Skin epidermis (tissue), 12 donors: ENCODE measurements around the gene ATXN1.
"Not testable (repeated sequence)": the region's sequence is repeated elsewhere in the genome, so short reads cannot be mapped to it uniquely, and the experiment has no call there.

Experiments used
- H3K27ac ChIP-seq, 21 experiments: fragments of 200-600 bp; sonication (generic) in 11 of 21; one replicate each; pipeline ENCODE4 v1.5.0; 2020; ENCODE audit warnings: mild to moderate bottlenecking in 3 of 21, inconsistent platforms in 2 of 21, moderate library complexity in 2 of 21
- H3K4me3 ChIP-seq, 7 experiments: fragments of 200-600 bp; sonication (generic) in 2 of 7; one replicate each; pipeline ENCODE4 v1.5.0; 2020; ENCODE audit warnings: inconsistent platforms in 2 of 7, mild to moderate bottlenecking in 2 of 7, moderate library complexity in 1 of 7

The ATXN1 gene

GRCh38 chr6:16570946-16571345, 190.3 kb downstream of the ATXN1 start:
- H3K27ac ChIP-seq = no peak overlapping the region
- H3K4me3 ChIP-seq = no peak overlapping the region

GRCh38 chr6:16570221-16570553, 191.1 kb downstream of the ATXN1 start:
- no peak overlapping the region for H3K27ac ChIP-seq
- no peak overlapping the region for H3K4me3 ChIP-seq

GRCh38 chr6:16568128-16568527, 193.1 kb downstream of the ATXN1 start:
- no peak overlapping the region for H3K4me3 ChIP-seq
- H3K27ac ChIP-seq = no peak overlapping the region

GRCh38 chr6:16567071-16567470, 194.2 kb downstream of the ATXN1 start:
- no peak overlapping the region for H3K27ac ChIP-seq

GRCh38 chr6:16564436-16564835, 196.8 kb downstream of the ATXN1 start:
- H3K27ac ChIP-seq = no peak overlapping the region
- H3K4me3 ChIP-seq = no peak overlapping the region

More at GRCh38 chr6:16567071-16567470, 194.2 kb downstream of the ATXN1 start:
- H3K4me3 ChIP-seq = no peak overlapping the region

GRCh38 chr6:16563628-16564240, 197.5 kb downstream of the ATXN1 start:
- Histone ChIP-seq H3K4me3 (no peak overlapping the region), H3K27ac (no peak overlapping the region)

- no peak overlapping the region for H3K27ac ChIP-seq
Measured at GRCh38 chr6:16562498-16562897, 198.8 kb downstream of the ATXN1 start.

GRCh38 chr6:16559071-16559470, 202.2 kb downstream of the ATXN1 start:
- H3K27ac ChIP-seq = no peak overlapping the region
- no peak overlapping the region for H3K4me3 ChIP-seq

More at GRCh38 chr6:16562498-16562897, 198.8 kb downstream of the ATXN1 start:
- H3K4me3 ChIP-seq = no peak overlapping the region

GRCh38 chr6:16555550-16555949, 205.7 kb downstream of the ATXN1 start:
- Histone ChIP-seq H3K4me3 (no peak overlapping the region), H3K27ac (no peak overlapping the region)

GRCh38 chr6:16553531-16553930, 207.7 kb downstream of the ATXN1 start:
- no peak overlapping the region for H3K27ac ChIP-seq

GRCh38 chr6:16551466-16551865, 209.8 kb downstream of the ATXN1 start:
- H3K4me3 ChIP-seq = no peak overlapping the region
- H3K27ac ChIP-seq = no peak overlapping the region

More at GRCh38 chr6:16553531-16553930, 207.7 kb downstream of the ATXN1 start:
- H3K4me3 ChIP-seq = no peak overlapping the region

- no peak overlapping the region for H3K4me3 ChIP-seq
- no peak overlapping the region for H3K27ac ChIP-seq
Measured at GRCh38 chr6:16548121-16548520, 213.1 kb downstream of the ATXN1 start.

- Histone ChIP-seq H3K4me3 (no peak overlapping the region), H3K27ac (no peak overlapping the region)
Measured at GRCh38 chr6:16547587-16547986, 213.7 kb downstream of the ATXN1 start.

GRCh38 chr6:16546861-16547260, 214.4 kb downstream of the ATXN1 start:
- Histone ChIP-seq H3K27ac (no peak overlapping the region), H3K4me3 (no peak overlapping the region)

- no peak overlapping the region for H3K27ac ChIP-seq
- no peak overlapping the region for H3K4me3 ChIP-seq
Measured at GRCh38 chr6:16545382-16545781, 215.9 kb downstream of the ATXN1 start.

- Histone ChIP-seq H3K27ac (peak overlapping the region in 10 of 21 experiments; percentile 11 to 70 (median 38)), H3K4me3 (no peak overlapping the region)
Measured at GRCh38 chr6:16544521-16544920, 216.7 kb downstream of the ATXN1 start.

- H3K4me3 ChIP-seq = no peak overlapping the region
- H3K27ac ChIP-seq = peak overlapping the region in 9 of 21 experiments; percentile 11 to 70 (median 38)
Measured at GRCh38 chr6:16544006-16544405, 217.3 kb downstream of the ATXN1 start.

GRCh38 chr6:16543521-16543920, 217.7 kb downstream of the ATXN1 start:
- Histone ChIP-seq H3K4me3 (no peak overlapping the region), H3K27ac (peak overlapping the region in 4 of 21 experiments; percentile 11 to 70 (median 52))

GRCh38 chr6:16542070-16542469, 219.2 kb downstream of the ATXN1 start:
- peak overlapping the region in 1 of 21 experiments; percentile 6 for H3K27ac ChIP-seq
- no peak overlapping the region for H3K4me3 ChIP-seq

GRCh38 chr6:16540804-16541752, 220.2 kb downstream of the ATXN1 start:
- peak overlapping the region in 2 of 21 experiments; percentile 6 to 7 for H3K27ac ChIP-seq
- H3K4me3 ChIP-seq = no peak overlapping the region

GRCh38 chr6:16540383-16540782, 220.9 kb downstream of the ATXN1 start:
- not testable (repeated sequence) for H3K4me3 ChIP-seq, H3K27ac ChIP-seq
